GM12872 (cell line): Measurements from ENCODE around the gene RTN1.

Source experiments
- TF ChIP-seq, protein P1 (sequence below): IDR thresholded peaks from 3 replicates; pipeline ENCODE4 v1.5.1; 2011; ENCODE audit warnings: low read depth, mild to moderate bottlenecking, low read length, moderate library complexity; ENCODE audit not compliant: insufficient read depth

The RTN1 gene

DNA sequence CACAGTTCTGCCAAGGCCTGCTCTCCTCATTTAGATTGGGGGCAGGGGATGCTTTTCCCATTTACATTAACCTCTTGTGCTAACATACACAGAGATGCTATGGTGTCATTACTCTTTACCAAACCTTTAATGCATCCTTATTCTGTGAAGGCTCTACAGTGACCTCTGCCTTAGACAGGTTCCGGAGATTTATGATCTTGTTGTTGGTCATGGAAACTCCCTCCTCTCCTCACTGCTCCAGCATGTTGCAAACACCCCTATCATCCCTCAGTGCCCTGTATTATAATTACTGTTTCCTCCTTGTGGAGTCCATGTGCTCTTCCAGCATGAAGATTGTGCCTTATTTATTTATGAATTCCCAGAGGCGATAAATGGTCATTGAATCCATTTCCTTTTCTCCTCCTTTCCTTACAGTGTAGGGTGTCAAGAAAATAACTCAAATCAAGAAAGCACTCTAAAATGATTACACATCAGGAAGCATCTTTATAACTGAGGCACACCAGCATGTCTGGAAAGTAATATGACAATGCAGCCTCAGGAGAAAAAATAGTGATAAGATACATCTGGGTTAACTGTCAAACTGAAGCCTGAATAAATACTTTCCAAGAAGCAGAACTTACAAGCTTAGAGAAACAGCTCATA is 37.8 kb downstream of the RTN1 start:
- TF ChIP-seq, protein P1, sequence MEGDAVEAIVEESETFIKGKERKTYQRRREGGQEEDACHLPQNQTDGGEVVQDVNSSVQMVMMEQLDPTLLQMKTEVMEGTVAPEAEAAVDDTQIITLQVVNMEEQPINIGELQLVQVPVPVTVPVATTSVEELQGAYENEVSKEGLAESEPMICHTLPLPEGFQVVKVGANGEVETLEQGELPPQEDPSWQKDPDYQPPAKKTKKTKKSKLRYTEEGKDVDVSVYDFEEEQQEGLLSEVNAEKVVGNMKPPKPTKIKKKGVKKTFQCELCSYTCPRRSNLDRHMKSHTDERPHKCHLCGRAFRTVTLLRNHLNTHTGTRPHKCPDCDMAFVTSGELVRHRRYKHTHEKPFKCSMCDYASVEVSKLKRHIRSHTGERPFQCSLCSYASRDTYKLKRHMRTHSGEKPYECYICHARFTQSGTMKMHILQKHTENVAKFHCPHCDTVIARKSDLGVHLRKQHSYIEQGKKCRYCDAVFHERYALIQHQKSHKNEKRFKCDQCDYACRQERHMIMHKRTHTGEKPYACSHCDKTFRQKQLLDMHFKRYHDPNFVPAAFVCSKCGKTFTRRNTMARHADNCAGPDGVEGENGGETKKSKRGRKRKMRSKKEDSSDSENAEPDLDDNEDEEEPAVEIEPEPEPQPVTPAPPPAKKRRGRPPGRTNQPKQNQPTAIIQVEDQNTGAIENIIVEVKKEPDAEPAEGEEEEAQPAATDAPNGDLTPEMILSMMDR: no peak

DNA sequence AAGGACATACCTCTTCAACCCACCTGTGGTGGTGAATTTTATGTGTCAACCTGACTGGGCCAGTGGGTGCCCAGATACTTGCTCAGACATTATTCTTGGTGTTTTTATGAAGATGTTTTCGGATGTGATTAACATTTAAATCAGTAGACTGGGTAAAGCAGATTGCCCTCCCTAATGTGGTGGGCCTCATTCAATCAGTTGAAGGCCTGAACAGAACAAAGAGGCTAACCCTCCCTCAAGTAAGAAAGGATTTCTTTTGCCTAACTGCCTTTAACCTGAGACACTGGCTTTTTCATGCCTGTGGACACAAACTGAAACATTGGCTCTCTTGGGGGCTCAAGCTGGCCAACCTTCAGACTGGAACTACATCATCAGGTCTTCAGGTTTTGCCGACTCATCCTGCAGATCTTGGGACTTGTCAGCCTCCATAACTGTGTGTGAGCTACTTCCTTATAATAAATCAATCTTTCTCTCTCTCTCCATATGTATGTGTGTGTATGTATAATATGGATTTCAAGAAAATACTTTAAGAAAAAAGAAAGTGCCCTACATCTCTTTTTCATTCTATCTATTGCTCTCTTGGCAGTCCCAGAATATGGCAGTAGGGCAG is 39.4 kb downstream of the RTN1 start:
- TF ChIP-seq, protein P1: no peak

DNA sequence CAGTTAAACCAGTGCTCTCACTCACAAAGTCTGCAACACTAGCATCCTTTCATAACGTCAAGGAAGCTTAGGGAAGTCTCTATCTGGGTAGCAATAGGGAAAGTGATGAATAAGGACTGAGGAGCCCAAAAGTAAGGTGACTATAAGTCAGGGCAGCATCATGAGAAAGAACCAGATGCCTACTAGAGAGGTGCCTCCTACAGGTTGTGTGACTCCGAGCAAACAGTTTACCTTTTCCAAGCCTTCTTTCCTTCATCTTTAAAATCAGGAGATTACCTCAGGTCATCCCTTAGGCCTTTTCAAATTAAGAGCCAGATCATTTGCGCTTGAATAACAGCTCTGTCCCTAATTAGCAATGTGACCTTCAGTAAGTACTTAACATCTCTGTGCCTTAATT is 40.2 kb downstream of the RTN1 start:
- TF ChIP-seq, protein P1: no peak

DNA sequence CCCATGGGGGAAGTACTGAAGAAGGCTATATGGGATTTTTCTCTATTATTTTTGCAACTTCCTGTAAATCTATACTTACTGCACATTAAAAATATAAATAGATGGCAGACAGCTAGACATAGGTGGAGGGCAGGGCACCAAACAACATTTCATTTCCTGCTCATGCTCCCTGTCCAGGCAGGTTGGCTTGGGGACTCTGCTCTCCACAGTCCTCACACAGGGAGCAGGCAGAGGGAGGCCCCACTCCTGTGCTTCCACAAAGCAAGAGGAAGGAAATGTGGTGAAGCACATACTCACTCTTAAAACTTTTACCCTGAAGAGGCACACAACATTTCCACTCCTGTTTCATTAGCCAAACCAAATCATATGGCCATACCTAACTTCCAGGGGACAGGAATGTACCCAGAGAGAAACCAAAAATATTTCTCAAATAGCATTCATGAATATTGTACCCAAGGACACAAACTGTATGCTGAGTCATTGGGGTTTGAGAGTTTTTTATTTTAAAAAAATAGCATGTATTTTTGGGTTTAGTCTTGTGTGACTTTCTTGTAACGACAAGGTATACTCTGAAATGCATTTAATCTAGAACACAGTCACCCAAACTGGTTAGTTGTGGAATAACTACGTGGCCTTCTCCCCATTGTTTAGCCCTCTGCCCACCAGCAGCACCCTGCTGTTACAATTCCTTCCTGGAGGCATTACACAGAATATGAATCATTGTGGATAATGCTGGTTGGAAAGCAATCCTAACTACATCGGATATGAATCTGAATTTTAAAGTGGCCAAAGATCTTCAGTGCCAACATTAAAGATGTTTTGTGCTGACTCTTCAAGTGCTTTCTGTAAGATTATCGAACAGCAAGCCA is 40.9 kb downstream of the RTN1 start:
- TF ChIP-seq, protein P1: no peak

DNA sequence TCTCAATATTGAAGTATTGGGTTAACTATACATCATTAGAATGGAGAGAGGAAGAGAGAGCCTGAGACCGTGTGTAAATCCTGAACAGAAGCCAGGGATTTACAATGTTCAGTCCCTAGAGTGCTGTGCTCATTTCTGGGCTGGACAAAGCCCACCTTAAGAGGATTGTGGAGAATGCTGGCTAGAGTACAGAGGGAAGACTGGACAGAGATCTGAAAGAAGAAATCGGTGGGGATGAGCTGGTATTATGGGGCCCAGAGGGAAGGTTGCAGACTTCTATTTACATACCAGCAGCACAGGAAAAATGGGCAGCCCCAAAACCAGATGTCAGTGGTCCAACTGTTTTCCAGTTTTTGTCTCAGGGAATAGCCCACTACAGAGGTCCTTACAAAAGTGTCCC is 42.3 kb downstream of the RTN1 start:
- TF ChIP-seq, protein P1: no peak

DNA sequence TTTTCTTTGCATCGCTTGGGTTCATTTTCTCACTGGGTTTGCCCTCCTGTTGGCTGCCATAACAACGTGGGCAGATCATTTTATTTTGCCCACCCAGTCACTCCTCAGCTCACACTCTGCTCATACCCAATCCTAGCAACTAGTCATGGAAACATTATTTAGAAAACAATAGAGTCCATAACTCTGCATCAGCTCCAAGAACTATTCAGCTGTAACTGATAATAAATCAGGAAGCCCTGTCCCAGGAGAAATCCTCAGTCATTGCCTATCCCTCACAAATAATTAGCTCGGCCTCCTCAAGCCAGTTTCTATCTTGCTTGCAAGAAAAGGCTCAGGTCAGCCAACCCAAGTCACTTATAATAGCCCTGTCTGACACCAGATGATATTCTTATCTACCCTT is 43.2 kb downstream of the RTN1 start:
- TF ChIP-seq, protein P1: no peak

DNA sequence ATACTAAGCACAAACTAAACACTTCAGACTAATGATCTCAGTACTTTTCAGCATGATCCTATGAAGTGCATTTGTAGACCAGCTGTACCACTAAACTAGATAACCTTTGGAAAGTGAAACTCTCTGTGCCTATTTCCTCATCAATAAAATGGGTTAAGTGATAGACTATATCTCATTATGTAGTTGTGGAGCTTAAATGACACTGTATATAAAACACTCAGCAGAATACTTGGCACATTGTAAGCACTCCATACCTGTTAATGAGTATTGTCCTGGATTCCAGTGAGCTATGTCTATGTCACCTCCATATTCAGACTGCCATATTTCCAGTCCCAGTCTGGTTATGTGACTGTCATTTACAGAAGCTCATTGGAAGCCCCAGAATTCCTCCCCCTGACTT is 44.4 kb downstream of the RTN1 start:
- TF ChIP-seq, protein P1: no peak
